GM18907 (cell line): Measurements from ENCODE around the gene BPIFB6.

Experiments used
- ATAC-seq: cut with Tn5 transposase; IDR thresholded peaks from one replicate; pipeline ENCODE4 v1.9.1; 2021; ENCODE audit warnings: mild to moderate bottlenecking, moderate library complexity; ENCODE audit not compliant: unreplicated experiment

BPIFB6 gene

GRCh38 chr20:33082546-33082945 is 51.1 kb downstream of the BPIFB6 start:
- no peak for ATAC-seq

DNA sequence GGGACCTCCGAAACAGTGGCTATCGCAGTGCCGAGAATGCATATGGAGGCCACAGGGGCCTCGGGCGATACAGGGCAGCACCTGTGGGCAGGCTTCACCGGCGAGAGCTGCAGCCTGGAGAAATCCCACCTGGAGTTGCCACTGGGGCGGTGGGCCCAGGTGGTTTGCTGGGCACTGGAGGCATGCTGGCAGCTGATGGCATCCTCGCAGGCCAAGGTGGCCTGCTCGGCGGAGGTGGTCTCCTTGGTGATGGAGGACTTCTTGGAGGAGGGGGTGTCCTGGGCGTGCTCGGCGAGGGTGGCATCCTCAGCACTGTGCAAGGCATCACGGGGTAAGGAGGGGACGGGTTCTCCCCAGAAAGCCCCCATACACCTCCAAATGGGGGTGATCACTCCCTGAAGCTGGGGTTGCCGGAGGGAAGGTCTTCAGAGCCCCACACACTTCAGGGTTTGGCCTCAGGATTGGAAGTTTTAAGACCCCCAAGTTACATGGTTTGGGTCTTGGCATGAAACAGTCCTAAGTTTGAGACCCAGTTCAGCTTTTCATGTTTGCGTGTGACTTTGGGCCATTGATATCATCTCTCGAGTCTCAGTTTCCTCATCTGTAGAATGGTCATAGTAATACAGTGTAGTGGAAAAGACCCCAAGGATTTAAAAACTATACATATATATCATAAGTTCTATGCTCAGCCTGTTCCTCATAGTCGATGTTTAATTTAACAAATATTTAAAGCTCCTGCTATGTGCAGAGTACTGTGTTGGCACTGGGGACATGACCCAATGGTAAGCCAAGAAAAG is 52.3 kb downstream of the BPIFB6 start:
- ATAC-seq = no peak

DNA sequence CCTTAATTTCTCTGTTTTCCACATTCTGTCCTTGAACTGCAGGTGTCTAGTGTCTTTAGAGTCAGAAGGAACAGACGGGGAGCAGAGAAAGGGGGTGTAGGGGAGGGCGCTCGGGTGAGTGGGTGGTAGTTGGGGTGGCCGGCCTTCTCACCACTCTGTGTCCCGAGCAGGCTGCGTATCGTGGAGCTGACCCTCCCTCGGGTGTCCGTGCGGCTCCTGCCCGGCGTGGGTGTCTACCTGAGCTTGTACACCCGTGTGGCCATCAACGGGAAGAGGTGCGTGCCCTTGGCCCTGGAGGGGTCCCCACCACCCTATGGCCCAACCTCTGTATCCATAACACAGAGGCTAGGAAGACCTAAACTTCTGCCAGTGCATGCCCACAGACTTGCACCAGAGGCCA is 53.3 kb downstream of the BPIFB6 start:
- ATAC-seq = no peak

- ATAC-seq = no peak
Measured at GRCh38 chr20:33086052-33086722, 54.7 kb downstream of the BPIFB6 start.

DNA sequence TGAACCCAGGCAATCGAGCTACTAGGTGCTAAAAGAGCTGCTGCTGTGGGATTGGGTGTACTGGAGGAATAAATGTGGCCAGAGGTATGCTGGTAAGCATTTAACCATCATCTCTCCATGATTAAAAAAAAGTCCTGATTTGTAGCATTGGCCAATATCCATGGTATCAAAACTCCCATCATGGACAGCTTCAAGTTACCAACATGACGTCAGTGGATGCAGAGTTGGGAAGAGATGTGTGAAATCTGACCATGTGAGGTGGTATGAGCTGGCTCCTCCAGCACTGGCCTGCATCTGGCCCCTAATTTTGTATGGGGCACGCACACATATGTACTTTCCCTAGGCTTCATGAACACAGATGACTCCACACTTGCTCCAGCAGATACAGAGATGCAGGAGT is 59.7 kb downstream of the BPIFB6 start:
- no peak for ATAC-seq

DNA sequence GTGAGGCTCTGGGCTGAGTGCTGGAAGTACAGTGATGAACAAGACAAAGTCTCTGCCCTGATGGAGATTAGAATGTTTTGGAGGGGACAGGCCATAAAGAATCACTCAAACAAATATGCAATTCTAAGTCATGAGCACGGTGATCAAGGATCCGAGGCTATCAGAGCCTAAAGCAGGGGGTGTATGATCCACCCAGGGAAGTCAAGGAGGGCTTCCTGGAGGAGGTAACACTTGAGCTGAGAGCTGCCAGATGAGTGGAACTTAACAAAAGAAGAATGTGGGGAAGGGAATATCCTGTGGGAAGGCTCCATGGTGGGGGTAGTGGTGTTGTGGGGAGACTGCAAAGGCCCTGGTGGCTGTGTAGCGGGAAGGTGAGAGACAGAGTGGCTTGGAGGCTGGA is 60.2 kb downstream of the BPIFB6 start:
- ATAC-seq = no peak

GRCh38 chr20:33092361-33092760 is 60.9 kb downstream of the BPIFB6 start:
- no peak for ATAC-seq

DNA sequence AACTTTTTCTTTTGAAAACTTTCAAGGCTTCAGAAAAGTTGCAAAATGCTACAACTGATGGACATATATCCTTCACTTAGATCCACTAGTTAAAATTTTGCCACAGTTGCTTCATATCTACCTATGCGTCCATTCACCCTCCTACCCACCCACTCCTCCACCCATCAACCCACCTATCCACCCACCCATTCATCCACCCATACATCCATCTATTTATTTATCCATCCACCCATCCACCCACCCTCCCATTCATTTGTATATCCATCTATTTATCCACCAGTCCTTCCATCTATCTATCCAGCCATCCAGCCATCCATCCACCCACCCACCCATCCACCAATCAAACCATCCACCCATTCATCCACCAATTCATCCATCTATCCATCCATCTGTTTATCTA is 61.6 kb downstream of the BPIFB6 start:
- ATAC-seq = no peak

DNA sequence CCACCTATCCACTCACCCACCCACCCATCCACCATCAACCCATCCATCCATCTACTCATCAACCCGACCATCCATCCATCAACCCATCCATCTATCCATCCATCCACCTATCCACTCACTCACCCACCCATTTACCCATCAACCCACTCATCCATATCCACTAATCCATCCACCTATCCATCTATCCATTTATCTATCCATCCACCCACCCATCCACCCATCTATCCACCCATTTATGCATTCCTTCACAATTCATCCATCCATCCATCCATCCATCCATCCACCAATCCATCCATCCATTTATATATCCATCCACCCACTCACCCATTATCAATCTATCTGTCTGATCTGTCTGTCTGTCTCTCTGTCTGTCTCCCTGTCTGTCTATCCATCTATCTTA is 62.1 kb downstream of the BPIFB6 start:
- ATAC-seq = no peak
